Keratinocyte (primary cell): ENCODE measurements around the gene MOG. TPM values are rescaled to one million over a fixed set of nuclear protein-coding genes. Genes with fewer than 3 reads are reported as not detected.
A peak's percentile ranks its signal among the peaks of the same experiment; 100 is the strongest.

Experiments used
- DNase-seq: peaks from one replicate; pipeline ENCODE4 v3.0.0-alpha.2; 2011; ENCODE audit warnings: low read depth, missing footprints, low spot score
- FAIRE-seq: peaks from 2 replicates; lab custom pipeline; 2011; peaks lifted over from hg19 to GRCh38; lab: Jason Lieb, UNC
- H2AFZ ChIP-seq: 2 replicates; pipeline ENCODE4 v1.6.0; 2012; ENCODE audit warnings: low read length, control low read depth, inconsistent platforms; ENCODE audit not compliant: control insufficient read depth
- H3K27ac ChIP-seq: 2 replicates; pipeline ENCODE4 v1.5.1; 2011; ENCODE audit warnings: low read length; ENCODE audit not compliant: control insufficient read depth, insufficient read depth
- H3K27me3 ChIP-seq: 3 replicates; pipeline ENCODE4 v1.6.0; 2011; ENCODE audit warnings: low read length; ENCODE audit not compliant: control insufficient read depth, insufficient read depth; ENCODE audit errors: extremely low read depth
- H3K36me3 ChIP-seq, 2 experiments: 2 replicates in 1 of 2; 3 replicates in 1 of 2; pipeline ENCODE4 v1.5.1; 2011; ENCODE audit warnings: low read length in 2 of 2, mild to moderate bottlenecking in 1 of 2; ENCODE audit not compliant: control insufficient read depth in 2 of 2, insufficient read depth in 2 of 2; ENCODE audit errors: extremely low read depth in 1 of 2
- H3K4me1 ChIP-seq: 3 replicates; pipeline ENCODE4 v1.5.1; 2011; ENCODE audit warnings: low read length; ENCODE audit not compliant: control insufficient read depth, insufficient read depth; ENCODE audit errors: extremely low read depth
- H3K4me2 ChIP-seq: 3 replicates; pipeline ENCODE4 v1.6.0; 2011; ENCODE audit warnings: low read depth, low read length; ENCODE audit not compliant: control insufficient read depth, insufficient read depth; ENCODE audit errors: extremely low read depth
- H3K4me3 ChIP-seq, 3 experiments: fragments of 200-600 bp in 1 of 3; sonication (generic) in 1 of 3; 2 replicates in 2 of 3; 3 replicates in 1 of 3; pipeline ENCODE4 v1.5.1; 2011 to 2016; ENCODE audit warnings: low read length in 3 of 3, mild to moderate bottlenecking in 3 of 3, control low read depth in 2 of 3, inconsistent platforms in 1 of 3, low read depth in 1 of 3, mixed read lengths in 1 of 3, mixed run types in 1 of 3, moderate library complexity in 1 of 3; ENCODE audit not compliant: control insufficient read depth in 2 of 3, insufficient read depth in 2 of 3; ENCODE audit errors: extremely low read depth in 1 of 3
- H3K79me2 ChIP-seq: 2 replicates; pipeline ENCODE4 v1.6.0; 2012; ENCODE audit warnings: low read length; ENCODE audit not compliant: control insufficient read depth, insufficient read depth
- H3K9ac ChIP-seq: 3 replicates; pipeline ENCODE4 v1.6.0; 2011; ENCODE audit warnings: low read length; ENCODE audit not compliant: control insufficient read depth, insufficient read depth; ENCODE audit errors: extremely low read depth
- H3K9me1 ChIP-seq: 3 replicates; pipeline ENCODE4 v1.6.0; 2011; ENCODE audit warnings: low read length; ENCODE audit not compliant: control insufficient read depth, insufficient read depth; ENCODE audit errors: extremely low read depth
- H3K9me3 ChIP-seq: 2 replicates; pipeline ENCODE4 v1.5.1; 2012; ENCODE audit warnings: low read depth, low read length; ENCODE audit not compliant: control insufficient read depth
- H4K20me1 ChIP-seq: 3 replicates; pipeline ENCODE4 v1.6.0; 2011; ENCODE audit warnings: low read length; ENCODE audit not compliant: control insufficient read depth, insufficient read depth; ENCODE audit errors: extremely low read depth
- EZH2 ChIP-seq: IDR thresholded peaks from one replicate; pipeline ENCODE4 v1.6.1; 2012; ENCODE audit warnings: inconsistent platforms, mild to moderate bottlenecking, low read length, moderate library complexity
- dilution Hi-C: fragments of 300-500 bp; cut with MboI; formaldehyde crosslinking; loops from one replicate; pipeline ENCODE4 v1.7.0; 2020; ENCODE audit warnings: low sequenced_read_pairs; ENCODE audit not compliant: extremely low pct_ligation_motif_present
- polyA plus RNA-seq, 5 experiments: library from polyadenylated mRNA; depleted of rRNA in 3 of 5; stranded (reverse) in 3 of 5; stranded (forward) in 1 of 5; unstranded in 1 of 5; fragments of >200 nt; gene quantifications; 1 replicate in 1 of 5; 2 replicates in 3 of 5; 3 replicates in 1 of 5; pipeline versions ENCODE4 v1.2.1 to v1.2.3, GENCODE V29; 2011 to 2012; ENCODE audit warnings: missing spikeins in 2 of 5, low read depth in 1 of 5, low replicate concordance in 1 of 5
- TF ChIP-seq, protein P1 (sequence below), 3 experiments: IDR thresholded peaks in 1 of 3; conservative IDR thresholded peaks in 1 of 3; optimal IDR thresholded peaks in 1 of 3; 2 replicates in 2 of 3; 3 replicates in 1 of 3; pipeline versions ENCODE3 to v1.5.1; 2011; ENCODE audit warnings: low read length in 3 of 3, mild to moderate bottlenecking in 3 of 3, moderate library complexity in 2 of 3, control low read depth in 1 of 3, inconsistent platforms in 1 of 3; ENCODE audit not compliant: insufficient read depth in 2 of 3; ENCODE audit errors: extremely low read depth in 1 of 3

Gene MOG
- polyA plus RNA-seq, 1 donor (not counting 4 experiments of a cell fraction or from before 2014, with no cell fraction given) = not detected

- Histone ChIP-seq H3K27ac (no peak within 1 kb of the TSS), H3K27me3 (no peaks in the 10 kb centered on the region), H3K4me3 (peak within 1 kb of the TSS; percentile 57 to 83 (median 69)), H3K36me3 (peaks cover 0 to 2% of the 10 kb centered on the region in 2 experiments), H3K9me3 (no peaks in the 10 kb centered on the region), H4K20me1 (no peaks in the 10 kb centered on the region), H3K79me2 (peaks cover 4% of the 10 kb centered on the region), H3K4me1 (peaks cover 20% of the 10 kb centered on the region), H3K9me1 (no peaks in the 10 kb centered on the region), H3K9ac (peak within 1 kb of the TSS; percentile 56), H2AFZ (peak within 1 kb of the TSS; percentile 93), H3K4me2 (peak within 1 kb of the TSS; percentile 95)
- dilution Hi-C loops = no loop called here
- DNase-seq (no peak), FAIRE-seq (no peak)
- TF ChIP-seq, protein P1, sequence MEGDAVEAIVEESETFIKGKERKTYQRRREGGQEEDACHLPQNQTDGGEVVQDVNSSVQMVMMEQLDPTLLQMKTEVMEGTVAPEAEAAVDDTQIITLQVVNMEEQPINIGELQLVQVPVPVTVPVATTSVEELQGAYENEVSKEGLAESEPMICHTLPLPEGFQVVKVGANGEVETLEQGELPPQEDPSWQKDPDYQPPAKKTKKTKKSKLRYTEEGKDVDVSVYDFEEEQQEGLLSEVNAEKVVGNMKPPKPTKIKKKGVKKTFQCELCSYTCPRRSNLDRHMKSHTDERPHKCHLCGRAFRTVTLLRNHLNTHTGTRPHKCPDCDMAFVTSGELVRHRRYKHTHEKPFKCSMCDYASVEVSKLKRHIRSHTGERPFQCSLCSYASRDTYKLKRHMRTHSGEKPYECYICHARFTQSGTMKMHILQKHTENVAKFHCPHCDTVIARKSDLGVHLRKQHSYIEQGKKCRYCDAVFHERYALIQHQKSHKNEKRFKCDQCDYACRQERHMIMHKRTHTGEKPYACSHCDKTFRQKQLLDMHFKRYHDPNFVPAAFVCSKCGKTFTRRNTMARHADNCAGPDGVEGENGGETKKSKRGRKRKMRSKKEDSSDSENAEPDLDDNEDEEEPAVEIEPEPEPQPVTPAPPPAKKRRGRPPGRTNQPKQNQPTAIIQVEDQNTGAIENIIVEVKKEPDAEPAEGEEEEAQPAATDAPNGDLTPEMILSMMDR (optimal IDR thresholded peaks at IDR 0.05 in 1 of 3, IDR thresholded peaks at IDR 0.05 in 1 of 3, conservative IDR thresholded peaks at IDR 0.05 in 1 of 3; ENCODE audit: extremely low read depth in 1 of 3, insufficient read depth in 2 of 3, low read length in 3 of 3) = no peak
- TF ChIP-seq EZH2 = no peak
These were observed 23.9 kb upstream of the MOG start, which contains the start of gene GABBR1 for GRCh38 chr6:29632789-29633533. Gene GABBR1 (minus strand): TSS chr6:29633183. CDS start chr6:29632385, 798 bp downstream.

DNA sequence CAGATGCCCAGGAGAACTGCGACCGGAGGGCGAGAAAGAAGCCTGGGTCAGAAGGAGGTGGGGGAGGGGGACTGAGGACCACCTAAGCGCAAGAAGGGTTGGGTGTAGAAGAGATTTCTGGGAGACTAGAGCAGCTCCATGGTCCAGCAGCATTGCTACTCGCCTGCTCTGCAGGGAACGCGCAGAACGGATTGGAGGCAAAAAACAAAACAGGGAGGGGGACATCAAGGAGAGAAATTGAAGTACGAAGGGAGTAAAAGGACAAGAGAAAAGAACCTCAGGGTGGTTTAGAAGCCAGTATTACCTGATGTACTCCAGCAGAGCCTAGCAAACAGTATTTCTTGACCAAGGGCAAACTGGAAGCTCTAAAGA, 23.4 kb upstream of the MOG start:
- peak overlapping the region; percentile 56 for H3K9ac ChIP-seq
- no peak for TF ChIP-seq EZH2
- TF ChIP-seq, protein P1 (optimal IDR thresholded peaks at IDR 0.05 in 1 of 3, IDR thresholded peaks at IDR 0.05 in 1 of 3, conservative IDR thresholded peaks at IDR 0.05 in 1 of 3; ENCODE audit: extremely low read depth in 1 of 3, insufficient read depth in 2 of 3, low read length in 3 of 3) = no peak
- dilution Hi-C loops = no loop called here

More for the DNA sequence above, 23.4 kb upstream of the MOG start:
- peak overlapping the region; percentile 57 to 83 (median 65) for H3K4me3 ChIP-seq
- peaks cover 0 to 2% of the 10 kb centered on the region in 2 experiments for H3K36me3 ChIP-seq
- peak overlapping the region; percentile 93 for H2AFZ ChIP-seq
- peaks cover 4% of the 10 kb centered on the region for H3K79me2 ChIP-seq
- DNase-seq (no peak), FAIRE-seq (peak; percentile 9)
- H3K4me2 ChIP-seq = peak overlapping the region; percentile 95
- no peaks in the 10 kb centered on the region for H3K9me1 ChIP-seq
- no peak overlapping the region for H3K27ac ChIP-seq
- H3K27me3 ChIP-seq = no peaks in the 10 kb centered on the region
- H4K20me1 ChIP-seq = no peaks in the 10 kb centered on the region
- H3K4me1 ChIP-seq = peaks cover 20% of the 10 kb centered on the region
- H3K9me3 ChIP-seq = no peaks in the 10 kb centered on the region
